ENCODE results near the gene ENC1.

- TF ChIP-seq CTCF (IDR thresholded peaks at IDR 0.05) = no peak
- no peak for TF ChIP-seq POLR2A (IDR thresholded peaks at IDR 0.05)
Observed at GRCh38 chr5:74586856-74587255, 53.7 kb downstream of the ENC1 start.

Measured in suprapubic skin (tissue), 3 donors.